Measurements from ENCODE around the gene IMMP2L.

- TF ChIP-seq CTCF (conservative IDR thresholded peaks at IDR 0.05; ENCODE audit: low read depth, low read length) (no peak), POLR2A (IDR thresholded peaks at IDR 0.05; ENCODE audit: low read depth, low read length) (no peak), MXI1 (IDR thresholded peaks at IDR 0.05; ENCODE audit: borderline replicate concordance, low read depth, low read length) (no peak), RFX5 (IDR thresholded peaks at IDR 0.05; ENCODE audit: low read depth, low read length) (no peak), MAFK (IDR thresholded peaks at IDR 0.05; ENCODE audit: low read depth, low read length) (no peak)
- TF ChIP-seq, protein P1, sequence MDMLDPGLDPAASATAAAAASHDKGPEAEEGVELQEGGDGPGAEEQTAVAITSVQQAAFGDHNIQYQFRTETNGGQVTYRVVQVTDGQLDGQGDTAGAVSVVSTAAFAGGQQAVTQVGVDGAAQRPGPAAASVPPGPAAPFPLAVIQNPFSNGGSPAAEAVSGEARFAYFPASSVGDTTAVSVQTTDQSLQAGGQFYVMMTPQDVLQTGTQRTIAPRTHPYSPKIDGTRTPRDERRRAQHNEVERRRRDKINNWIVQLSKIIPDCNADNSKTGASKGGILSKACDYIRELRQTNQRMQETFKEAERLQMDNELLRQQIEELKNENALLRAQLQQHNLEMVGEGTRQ (IDR thresholded peaks at IDR 0.05; ENCODE audit: low read depth, low read length), result no peak
Observed at GRCh38 chr7:111517549-111517951, 44.7 kb downstream of the IMMP2L start.
